Mucosa of rectum (tissue), 2 donors: ENCODE measurements around the gene SMTNL1.

Experiments
- H3K27ac ChIP-seq, 2 donors: one replicate each; pipeline ENCODE4 v1.7.0; 2013; ENCODE audit warnings: inconsistent platforms in 2 of 2, low read depth in 2 of 2, low read length in 2 of 2
- H3K27me3 ChIP-seq, 2 donors: one replicate each; pipeline ENCODE4 v1.7.0; 2013; ENCODE audit warnings: low read length in 2 of 2; ENCODE audit not compliant: control insufficient read depth in 2 of 2, insufficient read depth in 2 of 2
- H3K36me3 ChIP-seq, 2 donors: one replicate each; pipeline ENCODE4 v1.7.0; 2013; ENCODE audit warnings: low read length in 2 of 2; ENCODE audit not compliant: control insufficient read depth in 2 of 2, insufficient read depth in 2 of 2
- H3K4me1 ChIP-seq, 2 donors: one replicate each; pipeline ENCODE4 v1.7.0; 2013; ENCODE audit warnings: low read length in 2 of 2, mild to moderate bottlenecking in 1 of 2; ENCODE audit not compliant: control insufficient read depth in 2 of 2, insufficient read depth in 2 of 2
- H3K4me3 ChIP-seq, 2 donors: one replicate each; pipeline ENCODE4 v1.7.0; 2013; ENCODE audit warnings: low read length in 2 of 2
- H3K9ac ChIP-seq, 2 donors: one replicate each; pipeline ENCODE4 v1.7.0; 2013; ENCODE audit warnings: low read length in 2 of 2, low read depth in 1 of 2, mild to moderate bottlenecking in 1 of 2
- H3K9me3 ChIP-seq, 2 donors: one replicate each; pipeline ENCODE4 v1.7.0; 2013; ENCODE audit warnings: low read length in 2 of 2; ENCODE audit not compliant: control insufficient read depth in 2 of 2
- donor health status: healthy.
- donor health status: Normal muscosa, but diverticular disease.

SMTNL1 gene, protein sequence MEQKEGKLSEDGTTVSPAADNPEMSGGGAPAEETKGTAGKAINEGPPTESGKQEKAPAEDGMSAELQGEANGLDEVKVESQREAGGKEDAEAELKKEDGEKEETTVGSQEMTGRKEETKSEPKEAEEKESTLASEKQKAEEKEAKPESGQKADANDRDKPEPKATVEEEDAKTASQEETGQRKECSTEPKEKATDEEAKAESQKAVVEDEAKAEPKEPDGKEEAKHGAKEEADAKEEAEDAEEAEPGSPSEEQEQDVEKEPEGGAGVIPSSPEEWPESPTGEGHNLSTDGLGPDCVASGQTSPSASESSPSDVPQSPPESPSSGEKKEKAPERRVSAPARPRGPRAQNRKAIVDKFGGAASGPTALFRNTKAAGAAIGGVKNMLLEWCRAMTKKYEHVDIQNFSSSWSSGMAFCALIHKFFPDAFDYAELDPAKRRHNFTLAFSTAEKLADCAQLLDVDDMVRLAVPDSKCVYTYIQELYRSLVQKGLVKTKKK

DNA sequence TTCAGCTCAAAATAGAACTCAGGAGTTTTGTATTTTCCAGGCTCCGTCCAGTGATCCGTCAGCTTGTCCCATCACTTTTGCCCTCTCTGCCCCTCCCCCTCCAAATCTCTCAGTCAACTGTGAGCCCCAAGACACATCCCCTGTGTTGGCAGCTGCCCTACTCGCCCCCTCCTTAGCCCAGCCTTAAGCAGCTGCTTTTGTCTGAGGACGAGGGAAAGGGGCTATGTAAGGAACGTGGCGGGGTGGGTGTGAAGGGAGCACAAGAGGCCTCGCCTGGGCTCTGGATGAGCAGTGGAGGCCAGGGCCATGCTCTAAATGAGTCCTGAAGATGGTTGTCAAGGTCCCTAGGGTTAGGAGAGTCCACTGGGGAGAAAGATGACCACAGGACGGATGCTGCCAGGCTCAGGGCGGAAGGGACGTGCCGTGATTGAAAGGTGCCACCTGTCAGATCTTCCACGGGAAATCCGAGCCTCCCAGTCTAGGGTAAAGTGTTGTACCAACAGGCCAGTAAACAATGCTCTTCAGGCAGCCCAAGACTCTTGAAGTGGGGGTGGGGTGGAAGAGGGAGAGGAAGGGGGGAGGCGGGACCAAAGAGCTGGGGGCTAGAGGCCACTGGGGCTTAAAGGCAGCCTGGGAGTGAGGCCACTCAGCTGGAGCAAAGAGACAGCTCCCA lies at the start of gene SMTNL1:
TSS of gene SMTNL1 (plus strand) at position 649 of the 673 bp plus-strand sequence. CDS start 5,048 bp downstream, outside the sequence.
- Histone ChIP-seq H3K9ac (no peak within 1 kb of the TSS), H3K9me3 (no peaks in the 10 kb centered on the region), H3K27me3 (no peaks in the 10 kb centered on the region), H3K36me3 (no peaks in the 10 kb centered on the region), H3K4me1 (no peaks in the 10 kb centered on the region), H3K27ac (no peak within 1 kb of the TSS), H3K4me3 (no peak within 1 kb of the TSS)

DNA sequence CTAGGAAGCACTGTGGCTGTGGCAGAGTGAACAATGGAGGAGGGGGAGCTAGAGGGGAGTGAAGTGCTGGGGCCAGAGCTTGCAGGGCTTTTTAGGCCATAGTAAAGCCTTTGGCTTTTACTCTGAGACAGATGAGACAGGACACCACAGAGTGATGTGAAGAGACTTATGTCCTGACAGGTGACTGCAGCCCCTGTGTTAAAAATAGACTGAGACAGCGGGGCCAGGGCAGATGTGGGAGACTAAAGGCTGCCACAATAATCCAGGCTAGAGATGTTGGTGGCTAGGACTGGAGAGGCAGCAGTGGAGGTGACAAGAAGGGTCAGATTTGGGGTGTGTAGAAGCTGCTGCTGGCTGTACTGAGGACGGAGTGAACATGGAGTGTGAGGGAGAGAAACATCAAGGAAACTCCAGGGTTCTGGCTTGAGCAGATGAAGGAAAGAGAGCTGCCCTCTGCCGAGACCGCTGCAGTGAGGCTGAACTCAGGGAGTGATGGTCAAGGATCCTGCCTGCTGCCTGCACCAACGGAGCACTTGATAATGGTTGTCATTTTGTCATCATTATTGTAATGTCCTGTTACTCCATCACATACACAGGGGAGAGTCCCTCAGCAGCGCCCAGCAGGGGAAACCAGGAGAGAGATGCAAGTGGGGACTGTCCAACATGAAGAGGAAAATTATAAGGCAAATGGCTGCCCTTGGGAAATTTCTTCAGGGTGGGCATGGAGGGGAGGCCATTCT lies 49.3 kb upstream of the SMTNL1 start:
- H3K36me3 ChIP-seq, result peaks cover 17 to 18% of the 10 kb centered on the region in 2 donors
- H3K4me3 ChIP-seq, result no peak overlapping the region

DNA sequence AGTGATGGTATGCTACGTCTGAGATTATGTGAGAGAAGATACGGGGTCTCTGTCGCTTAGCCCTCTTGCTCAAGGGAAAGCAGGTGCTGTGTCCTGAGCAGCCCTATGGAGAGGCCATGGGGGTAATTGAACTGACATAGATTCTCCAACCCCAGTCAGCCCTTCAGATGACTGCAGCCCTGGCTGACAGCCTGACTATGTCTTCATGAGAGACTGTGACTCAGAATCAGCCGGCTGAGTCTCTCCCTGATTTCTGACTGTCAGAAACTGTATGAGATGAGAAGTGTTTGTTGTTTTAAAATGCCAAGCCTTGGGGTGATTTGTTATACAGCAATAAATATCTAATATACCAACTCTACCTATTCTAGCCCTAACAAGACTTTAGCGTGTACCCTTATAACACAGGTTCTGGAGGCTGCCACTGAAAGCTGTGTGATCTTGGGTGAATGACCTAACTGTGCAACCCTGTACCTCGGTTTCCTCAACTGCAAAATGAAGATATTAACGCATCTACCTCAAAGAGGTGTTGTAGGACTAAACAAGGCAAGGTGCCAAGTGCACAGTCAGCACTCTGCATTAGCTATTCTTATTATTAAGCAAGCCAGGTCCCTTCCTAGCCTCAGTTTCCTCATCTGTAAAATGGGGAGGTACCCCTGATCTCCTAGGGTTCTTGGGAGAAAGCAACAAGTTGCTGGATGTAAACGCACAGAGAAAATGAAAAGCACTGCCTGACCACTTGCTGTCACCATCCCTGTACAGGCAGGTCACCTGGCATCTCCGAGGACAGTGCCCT lies 46.7 kb upstream of the SMTNL1 start:
- no peaks in the 10 kb centered on the region for H3K4me1 ChIP-seq
- peaks cover 11 to 18% of the 10 kb centered on the region in 2 donors for H3K36me3 ChIP-seq
- no peak overlapping the region for H3K27ac ChIP-seq
- no peak overlapping the region for H3K9ac ChIP-seq
- no peaks in the 10 kb centered on the region for H3K9me3 ChIP-seq
- no peak overlapping the region for H3K4me3 ChIP-seq
- peaks cover 0 to 2% of the 10 kb centered on the region in 2 donors for H3K27me3 ChIP-seq

More for the DNA sequence above, 49.3 kb upstream of the SMTNL1 start:
- H3K27ac ChIP-seq, result no peak overlapping the region
- H3K4me1 ChIP-seq, result peaks cover 0 to 3% of the 10 kb centered on the region in 2 donors
- no peaks in the 10 kb centered on the region for H3K9me3 ChIP-seq
- H3K9ac ChIP-seq, result no peak overlapping the region
- H3K27me3 ChIP-seq, result peaks cover 4 to 6% of the 10 kb centered on the region in 2 donors

DNA sequence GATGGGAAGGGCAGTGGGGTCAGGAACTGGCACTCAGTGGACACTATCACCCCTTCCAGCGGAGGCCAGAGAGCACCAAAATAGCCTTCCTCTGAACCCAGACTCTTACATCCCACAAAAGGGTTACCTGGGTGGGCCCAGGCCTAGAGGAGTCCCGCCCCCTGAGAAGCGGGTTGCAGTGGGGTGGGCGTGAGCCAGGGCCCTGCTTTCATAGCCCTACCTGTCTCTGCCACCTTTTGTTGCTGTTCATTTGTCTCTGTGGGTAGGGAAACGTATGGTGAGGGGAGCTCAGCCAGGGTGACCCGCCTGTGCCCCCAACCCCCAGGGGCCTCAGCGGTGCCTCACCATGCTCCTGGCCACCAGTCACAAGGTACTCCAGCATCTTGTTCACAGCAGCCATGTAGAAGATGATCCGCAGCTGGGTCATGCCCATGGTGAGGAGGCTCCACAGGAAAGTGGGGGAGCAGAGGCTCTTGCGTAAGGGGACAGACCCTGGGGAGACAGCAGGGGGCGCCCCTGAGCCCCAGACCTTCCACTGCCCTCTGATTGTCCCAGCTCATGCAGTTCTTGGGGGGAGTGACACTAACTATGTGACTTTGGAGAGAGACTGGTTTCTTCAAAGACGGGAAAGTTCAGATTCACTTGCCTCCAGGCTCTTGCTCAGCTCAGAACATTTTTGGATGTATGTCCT lies 45.9 kb upstream of the SMTNL1 start:
- no peaks in the 10 kb centered on the region for H3K27me3 ChIP-seq
- peaks cover 8 to 18% of the 10 kb centered on the region in 2 donors for H3K36me3 ChIP-seq
- H3K4me3 ChIP-seq, result no peak overlapping the region
- no peaks in the 10 kb centered on the region for H3K4me1 ChIP-seq
- no peak overlapping the region for H3K9ac ChIP-seq
- no peaks in the 10 kb centered on the region for H3K9me3 ChIP-seq
- no peak overlapping the region for H3K27ac ChIP-seq

DNA sequence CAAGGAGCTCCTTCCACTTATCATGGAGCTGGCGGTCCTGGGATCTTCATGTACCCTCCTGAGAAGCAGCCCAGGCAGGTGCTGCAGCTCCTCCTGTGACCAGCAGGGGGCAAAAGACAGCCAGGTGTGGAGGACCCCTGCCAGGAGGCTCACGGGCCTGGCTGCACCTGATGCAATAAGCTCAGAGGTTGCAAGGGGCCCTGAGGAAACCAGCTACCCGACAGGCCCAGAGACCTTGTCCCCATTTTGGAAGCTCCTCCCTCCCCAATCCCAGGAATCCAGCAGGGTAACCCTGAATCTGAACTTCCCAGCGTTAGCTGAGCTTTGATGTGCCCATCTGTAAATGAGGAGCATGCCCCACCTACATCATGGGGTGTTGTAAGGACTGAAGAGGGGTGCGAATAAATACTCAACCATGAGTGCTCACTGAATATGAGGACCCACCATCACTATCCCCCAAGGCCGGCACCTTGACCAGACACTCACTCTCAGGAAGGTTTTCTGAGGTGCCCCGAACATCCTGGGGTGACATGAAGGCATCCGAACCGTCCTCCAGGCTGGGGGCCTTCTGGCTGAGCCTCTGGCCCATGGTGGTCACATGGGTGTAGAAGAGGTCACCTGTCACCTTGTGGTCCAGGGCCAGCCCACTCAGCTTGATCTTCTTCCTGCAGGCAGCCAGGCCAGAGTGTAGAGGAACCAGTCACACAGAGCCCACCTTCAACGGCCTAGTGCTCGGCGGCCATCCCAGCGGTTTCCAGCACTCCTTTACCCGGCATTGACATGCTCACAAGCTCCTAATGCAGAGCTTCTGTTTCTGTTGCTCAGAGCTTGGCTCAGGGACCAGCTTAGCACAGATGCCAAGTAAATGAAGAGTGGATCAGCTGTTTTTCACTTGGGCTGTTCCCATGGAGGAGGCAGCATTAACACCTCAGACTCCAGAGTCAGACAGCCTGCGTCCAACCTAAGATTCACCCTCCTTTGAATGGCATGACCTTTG lies 43.6 kb upstream of the SMTNL1 start:
- Histone ChIP-seq H3K4me1 (no peaks in the 10 kb centered on the region), H3K4me3 (no peak overlapping the region), H3K9ac (no peak overlapping the region), H3K27ac (no peak overlapping the region), H3K9me3 (no peaks in the 10 kb centered on the region), H3K27me3 (no peaks in the 10 kb centered on the region), H3K36me3 (peaks cover 2 to 9% of the 10 kb centered on the region in 2 donors)

DNA sequence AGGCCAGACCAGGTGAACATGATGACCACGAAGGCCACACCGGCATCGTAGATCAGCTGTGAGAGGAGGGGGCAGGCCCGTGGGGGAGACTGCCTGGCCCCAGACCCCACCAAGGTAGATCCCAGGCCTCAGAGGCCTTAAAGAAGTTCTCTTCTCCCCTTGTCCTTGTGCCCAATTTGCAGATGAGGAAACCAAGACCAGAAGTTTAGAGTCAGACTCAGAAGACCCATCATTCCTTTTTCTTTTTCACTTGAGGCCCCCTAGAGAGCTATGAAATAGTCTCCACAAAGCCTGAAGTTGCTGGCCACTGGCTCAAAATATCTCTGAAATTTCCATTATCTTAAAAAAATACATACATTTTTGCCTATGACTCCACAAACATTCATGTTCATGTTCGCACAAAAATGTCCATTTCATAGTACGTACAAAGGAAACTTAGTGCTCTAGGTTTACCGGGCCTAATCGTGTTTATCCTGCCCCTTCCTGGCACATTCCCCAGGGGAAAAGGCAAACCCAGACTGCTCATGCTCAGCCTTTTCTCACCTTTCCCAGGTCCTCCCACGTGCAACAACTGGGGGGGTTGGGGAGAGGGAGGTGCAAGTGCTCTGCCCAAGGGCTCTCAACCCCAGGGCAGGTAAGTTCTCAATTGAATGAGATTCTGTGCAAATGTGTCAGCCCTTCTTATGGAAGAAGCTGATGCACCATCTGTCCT lies 41.1 kb upstream of the SMTNL1 start:
- Histone ChIP-seq H3K9ac (no peak overlapping the region), H3K4me1 (peaks cover 0 to 10% of the 10 kb centered on the region in 2 donors), H3K9me3 (no peaks in the 10 kb centered on the region), H3K27ac (no peak overlapping the region), H3K4me3 (no peak overlapping the region), H3K27me3 (no peaks in the 10 kb centered on the region), H3K36me3 (peaks cover 2 to 3% of the 10 kb centered on the region in 2 donors)

DNA sequence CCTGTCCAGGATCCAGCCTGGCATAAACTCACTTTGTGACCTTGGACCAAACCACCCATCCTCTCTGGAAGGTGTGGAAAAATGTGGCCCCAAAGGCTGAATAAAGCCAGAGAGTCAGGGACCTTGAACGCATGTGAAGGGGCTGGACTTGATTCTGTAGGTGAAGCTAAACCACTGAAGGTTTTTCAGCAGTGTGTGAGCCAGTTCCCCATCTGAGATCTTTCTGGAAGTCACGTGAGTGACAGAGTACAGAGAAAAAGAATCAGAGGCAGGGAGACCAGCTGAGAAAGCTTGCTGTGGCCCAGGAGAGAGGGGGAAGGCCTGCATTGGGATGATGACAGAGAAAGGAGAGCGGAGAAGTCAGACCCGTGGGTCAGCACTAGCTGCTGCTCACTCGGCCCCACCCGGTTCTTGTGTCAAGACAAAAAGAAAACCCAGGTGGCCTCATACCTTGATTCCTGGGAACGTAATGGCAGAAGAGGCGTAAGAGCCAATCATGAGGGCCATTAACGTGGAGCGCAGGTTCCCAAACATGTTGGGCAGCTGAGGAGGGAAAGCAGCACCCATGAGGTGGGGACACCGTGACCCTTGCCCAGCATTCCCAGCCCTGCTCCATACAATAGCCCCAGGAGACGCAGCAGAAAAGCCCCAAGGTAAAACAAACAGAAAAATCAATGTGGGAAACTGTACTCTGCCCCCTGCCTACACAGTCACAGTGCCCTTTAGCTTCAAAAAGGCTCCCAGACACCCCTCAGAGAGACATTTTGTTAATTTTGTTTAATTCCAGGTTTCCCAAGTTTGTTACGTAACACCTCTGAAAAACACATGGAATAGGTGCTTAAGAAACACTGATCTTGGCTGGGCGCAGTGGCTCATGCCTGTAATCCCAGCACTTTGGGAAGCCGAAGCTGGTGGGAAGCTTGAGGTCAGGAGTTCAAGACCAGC lies 39.8 kb upstream of the SMTNL1 start:
- Histone ChIP-seq H3K27ac (no peak overlapping the region), H3K4me1 (peaks cover 0 to 10% of the 10 kb centered on the region in 2 donors), H3K9me3 (no peaks in the 10 kb centered on the region), H3K9ac (no peak overlapping the region), H3K36me3 (peaks cover 3 to 4% of the 10 kb centered on the region in 2 donors), H3K27me3 (no peaks in the 10 kb centered on the region), H3K4me3 (no peak overlapping the region)
